Measurements from ENCODE around the gene CENPB.

Gene CENPB

GRCh38 chr20:3815703-3816315, 29.3 kb upstream of the CENPB start:
- TF ChIP-seq CTCF (conservative IDR thresholded peaks at IDR 0.05; ENCODE audit: low read depth, low read length) = no peak
- no peak for DNase-seq (ENCODE audit: low read depth)
- no peak overlapping the region for H3K4me3 ChIP-seq (ENCODE audit: low read depth, low read length)

DNA sequence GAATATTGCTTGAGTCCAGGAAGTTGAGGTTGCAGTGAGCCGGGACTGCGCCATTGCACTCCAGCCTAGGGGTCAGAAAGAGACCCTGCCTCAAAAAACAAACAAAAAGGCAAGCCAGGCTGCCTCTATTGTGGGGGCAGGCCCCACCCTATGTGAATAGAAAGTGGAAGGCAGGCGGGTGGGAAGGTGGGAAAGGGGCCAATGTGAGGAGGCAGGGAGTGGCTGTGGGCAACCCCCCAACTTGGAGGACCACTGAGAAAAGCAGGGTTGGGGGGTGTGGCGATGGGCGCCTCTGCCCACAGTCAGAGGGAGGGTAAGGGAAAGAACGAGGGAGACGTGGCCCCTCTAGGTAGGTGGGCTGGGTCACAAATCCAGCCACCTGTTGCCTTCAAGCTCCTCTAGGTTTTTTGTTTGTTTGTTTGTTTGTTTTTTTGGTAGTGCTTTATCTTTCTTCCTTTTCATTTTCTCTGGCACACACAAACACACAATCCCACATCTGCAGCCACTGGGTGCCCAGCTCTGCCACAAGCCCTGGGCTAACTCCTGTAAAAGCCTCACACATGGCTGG, 28.5 kb upstream of the CENPB start:
- H3K4me3 ChIP-seq (ENCODE audit: low read depth, low read length) = no peak overlapping the region
- TF ChIP-seq CTCF (conservative IDR thresholded peaks at IDR 0.05; ENCODE audit: low read depth, low read length) = no peak
- no peak for DNase-seq (ENCODE audit: low read depth)

GRCh38 chr20:3813848-3814581, 27.5 kb upstream of the CENPB start:
- DNase-seq (ENCODE audit: low read depth) = no peak
- TF ChIP-seq CTCF (conservative IDR thresholded peaks at IDR 0.05; ENCODE audit: low read depth, low read length) = no peak
- no peak overlapping the region for H3K4me3 ChIP-seq (ENCODE audit: low read depth, low read length)

GRCh38 chr20:3812975-3813847, 26.7 kb upstream of the CENPB start:
- no peak for TF ChIP-seq CTCF (conservative IDR thresholded peaks at IDR 0.05; ENCODE audit: low read depth, low read length)
- DNase-seq (ENCODE audit: low read depth) = no peak
- no peak overlapping the region for H3K4me3 ChIP-seq (ENCODE audit: low read depth, low read length)

- no peak for TF ChIP-seq CTCF (conservative IDR thresholded peaks at IDR 0.05; ENCODE audit: low read depth, low read length)
- H3K4me3 ChIP-seq (ENCODE audit: low read depth, low read length) = no peak overlapping the region
- DNase-seq (ENCODE audit: low read depth) = no peak
These were observed 25.7 kb upstream of the CENPB start for GRCh38 chr20:3812259-3812681.

DNA sequence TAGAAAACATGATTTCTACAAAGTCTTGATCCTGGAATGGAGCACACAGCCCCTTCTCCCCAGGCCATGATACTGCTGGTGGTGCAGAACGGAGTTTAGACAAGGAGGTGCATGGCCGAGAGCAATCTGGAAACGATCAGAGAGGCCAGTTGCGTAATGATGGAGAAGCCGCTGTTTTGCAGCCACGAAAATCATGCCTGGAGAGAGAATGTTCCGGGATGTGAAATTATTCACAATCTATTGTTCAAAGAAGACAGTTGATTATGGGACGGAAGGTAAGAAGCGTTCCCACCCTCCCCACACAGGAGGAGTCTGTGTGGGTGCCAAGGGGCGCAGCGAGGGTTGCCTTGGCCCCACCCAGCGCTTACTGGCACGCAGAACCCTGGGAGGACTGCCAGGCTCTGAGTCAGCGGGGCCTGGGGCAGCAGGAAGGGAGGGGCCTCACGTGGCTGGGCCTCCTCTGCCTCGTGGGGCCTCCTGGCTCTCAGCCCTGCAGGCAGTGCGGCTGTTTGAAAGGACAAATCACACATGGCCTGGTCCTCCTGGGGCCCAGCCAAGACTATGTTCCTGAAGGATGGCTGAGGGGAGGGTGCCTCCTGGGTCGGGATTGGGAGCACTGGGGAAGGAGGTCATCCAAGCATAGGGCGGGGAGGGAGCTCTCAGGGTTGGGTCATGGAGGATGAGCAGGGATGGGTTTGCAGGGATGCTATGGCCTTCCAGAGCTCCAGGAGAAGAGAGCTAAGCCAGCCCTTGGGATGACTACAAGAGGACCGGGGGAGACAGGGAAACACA, 25.1 kb upstream of the CENPB start:
- peak; percentile 99 for DNase-seq (ENCODE audit: low read depth)
- H3K4me3 ChIP-seq (ENCODE audit: low read depth, low read length) = peak overlapping the region; percentile 38
- TF ChIP-seq CTCF (conservative IDR thresholded peaks at IDR 0.05; ENCODE audit: low read depth, low read length) = no peak

Data from choroid plexus epithelial cell (primary cell).